ENCODE measurements around the gene SPEF2. TPM values are rescaled to one million over a fixed set of nuclear protein-coding genes. Genes with fewer than 3 reads are reported as not detected.

The SPEF2 gene
- total and polyA plus RNA-seq, 12 donors = 3.3 to 19.7 (median 7.9) TPM

- DNase-seq = no peak
- 86 to 91% (median 89%) methylated on average over 6 of the region's 6 CpGs for WGBS, 4 donors
- Histone ChIP-seq H3K4me3 (no peak overlapping the region), H3K27ac (no peak overlapping the region), H3K27me3 (no peaks in the 10 kb centered on the region), H3K4me1 (replicated peaks in 1 of 2) (no peaks in the 10 kb centered on the region), H3K9me3 (replicated peaks in 1 of 3) (no peaks in the 10 kb centered on the region), H3K36me3 (replicated peaks in 1 of 2) (no peaks in the 10 kb centered on the region)
- intact Hi-C loops (cut with DNase I) = no loop called here
- TF ChIP-seq, protein P1, sequence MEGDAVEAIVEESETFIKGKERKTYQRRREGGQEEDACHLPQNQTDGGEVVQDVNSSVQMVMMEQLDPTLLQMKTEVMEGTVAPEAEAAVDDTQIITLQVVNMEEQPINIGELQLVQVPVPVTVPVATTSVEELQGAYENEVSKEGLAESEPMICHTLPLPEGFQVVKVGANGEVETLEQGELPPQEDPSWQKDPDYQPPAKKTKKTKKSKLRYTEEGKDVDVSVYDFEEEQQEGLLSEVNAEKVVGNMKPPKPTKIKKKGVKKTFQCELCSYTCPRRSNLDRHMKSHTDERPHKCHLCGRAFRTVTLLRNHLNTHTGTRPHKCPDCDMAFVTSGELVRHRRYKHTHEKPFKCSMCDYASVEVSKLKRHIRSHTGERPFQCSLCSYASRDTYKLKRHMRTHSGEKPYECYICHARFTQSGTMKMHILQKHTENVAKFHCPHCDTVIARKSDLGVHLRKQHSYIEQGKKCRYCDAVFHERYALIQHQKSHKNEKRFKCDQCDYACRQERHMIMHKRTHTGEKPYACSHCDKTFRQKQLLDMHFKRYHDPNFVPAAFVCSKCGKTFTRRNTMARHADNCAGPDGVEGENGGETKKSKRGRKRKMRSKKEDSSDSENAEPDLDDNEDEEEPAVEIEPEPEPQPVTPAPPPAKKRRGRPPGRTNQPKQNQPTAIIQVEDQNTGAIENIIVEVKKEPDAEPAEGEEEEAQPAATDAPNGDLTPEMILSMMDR (IDR thresholded peaks at IDR 0.05) = no peak
- no peak for TF ChIP-seq POLR2A (IDR thresholded peaks at IDR 0.05)
Observed at GRCh38 chr5:35683466-35683865, 65.8 kb downstream of the SPEF2 start.

DNA sequence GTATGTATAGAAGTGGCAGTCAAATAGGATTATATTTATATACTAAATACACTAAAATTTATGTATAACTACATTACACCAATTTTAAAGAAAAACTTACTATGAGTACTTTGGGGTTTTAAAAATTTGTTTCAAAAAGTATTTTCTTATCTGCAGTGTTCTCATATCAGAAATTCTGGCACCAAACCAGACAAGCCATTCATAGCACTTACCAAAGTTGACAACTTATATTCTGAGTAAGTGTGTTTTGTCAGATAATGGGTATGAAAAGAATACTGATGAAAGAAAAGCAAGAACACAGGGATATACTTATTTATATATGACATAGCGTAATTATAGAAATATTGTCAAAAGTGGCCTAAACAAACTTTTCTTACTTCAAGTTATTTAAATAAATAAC is 67.5 kb downstream of the SPEF2 start:
- Histone ChIP-seq H3K4me3 (no peak overlapping the region), H3K9me3 (replicated peaks in 1 of 3) (no peaks in the 10 kb centered on the region), H3K36me3 (replicated peaks in 1 of 2) (no peaks in the 10 kb centered on the region), H3K27me3 (no peaks in the 10 kb centered on the region), H3K27ac (no peak overlapping the region), H3K4me1 (replicated peaks in 1 of 2) (no peaks in the 10 kb centered on the region)
- TF ChIP-seq, protein P1 (IDR thresholded peaks at IDR 0.05) = no peak
- TF ChIP-seq POLR2A (IDR thresholded peaks at IDR 0.05) = no peak
- WGBS, 4 donors = 91 to 100% (median 94%) methylated on average over 1 of the region's 1 CpG
- DNase-seq = no peak
- intact Hi-C loops (cut with DNase I) = no loop called here

DNA sequence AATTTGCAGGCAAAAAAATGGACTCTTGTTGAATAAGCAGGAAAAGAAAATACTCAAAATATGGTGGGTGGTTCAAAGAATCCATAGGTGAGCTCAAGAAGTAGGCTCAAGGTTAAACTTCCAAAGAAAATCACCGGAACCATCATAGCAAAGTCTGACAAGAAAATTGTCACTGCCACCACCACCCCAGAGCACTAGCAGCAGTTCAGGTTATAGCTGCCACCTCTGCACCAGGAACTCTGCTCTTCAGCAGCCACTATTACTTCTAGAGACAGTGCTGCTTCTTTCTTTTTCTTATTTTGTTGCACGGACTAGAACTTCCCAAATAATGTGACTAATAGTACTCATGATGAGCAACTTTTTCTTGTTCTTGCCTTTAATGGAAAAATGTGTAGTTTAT is 70.3 kb downstream of the SPEF2 start:
- no peaks in the 10 kb centered on the region for H3K9me3 ChIP-seq (replicated peaks in 1 of 3)
- TF ChIP-seq, protein P1 (IDR thresholded peaks at IDR 0.05) = no peak
- TF ChIP-seq POLR2A (IDR thresholded peaks at IDR 0.05) = no peak
- H3K27me3 ChIP-seq = no peaks in the 10 kb centered on the region
- H3K4me3 ChIP-seq = no peak overlapping the region
- intact Hi-C loops (cut with DNase I) = no loop called here
- H3K36me3 ChIP-seq (replicated peaks in 1 of 2) = no peaks in the 10 kb centered on the region
- WGBS, 4 donors = 77 to 95% (median 88%) methylated on average over 2 of the region's 2 CpGs
- DNase-seq = no peak
- no peaks in the 10 kb centered on the region for H3K4me1 ChIP-seq (replicated peaks in 1 of 2)
- no peak overlapping the region for H3K27ac ChIP-seq

GRCh38 chr5:35694481-35694880 is 76.8 kb downstream of the SPEF2 start:
- TF ChIP-seq, protein P1 (IDR thresholded peaks at IDR 0.05) = no peak
- no peak for TF ChIP-seq POLR2A (IDR thresholded peaks at IDR 0.05)
- intact Hi-C loops (cut with DNase I) = no loop called here
- no peak for DNase-seq
- no peak overlapping the region for H3K27ac ChIP-seq
- H3K36me3 ChIP-seq (replicated peaks in 1 of 2) = no peaks in the 10 kb centered on the region
- H3K9me3 ChIP-seq (replicated peaks in 1 of 3) = no peaks in the 10 kb centered on the region
- no peaks in the 10 kb centered on the region for H3K27me3 ChIP-seq
- no peaks in the 10 kb centered on the region for H3K4me1 ChIP-seq (replicated peaks in 1 of 2)
- no peak overlapping the region for H3K4me3 ChIP-seq
- WGBS, 4 donors = 79 to 86% (median 84%) methylated on average over 2 of the region's 2 CpGs
